Tongue (tissue), 2 donors: ENCODE measurements around the gene WDR82. TPM values are rescaled to one million over a fixed set of nuclear protein-coding genes. Genes with fewer than 3 reads are reported as not detected.

Experiments
- DNase-seq: peaks from one replicate; pipeline ENCODE4 v3.0.0-alpha.2; 2015
- total RNA-seq: library from RNA; depleted of rRNA; stranded (reverse); fragments of >200 nt; gene quantifications from one replicate; pipeline ENCODE4 v1.2.3, GENCODE V29; 2014

WDR82 gene
- total RNA-seq, 1 donor from 2014 or later, result 95.1 TPM

- DNase-seq, result no peak
Measured at GRCh38 chr3:52306978-52307377, 28.5 kb upstream of the WDR82 start.

GRCh38 chr3:52305926-52306325 is 27.5 kb upstream of the WDR82 start:
- DNase-seq, result no peak

GRCh38 chr3:52303811-52304210 is 25.4 kb upstream of the WDR82 start:
- no peak for DNase-seq

- DNase-seq, result no peak
Measured at GRCh38 chr3:52302426-52303145, 24.1 kb upstream of the WDR82 start.

- peak; percentile 59 for DNase-seq
Measured at GRCh38 chr3:52299879-52300611, 21.6 kb upstream of the WDR82 start.

GRCh38 chr3:52299247-52299878 is 20.9 kb upstream of the WDR82 start:
- DNase-seq, result no peak

GRCh38 chr3:52298149-52299098 is 20.0 kb upstream of the WDR82 start:
- DNase-seq, result peak; percentile 59

- DNase-seq, result no peak
Measured at GRCh38 chr3:52297242-52298148, 19.0 kb upstream of the WDR82 start.

GRCh38 chr3:52295671-52296208 is 17.3 kb upstream of the WDR82 start:
- DNase-seq, result no peak

GRCh38 chr3:52294320-52295150 is 16.1 kb upstream of the WDR82 start:
- no peak for DNase-seq

- no peak for DNase-seq
Measured at GRCh38 chr3:52293491-52294319, 15.3 kb upstream of the WDR82 start.

GRCh38 chr3:52292247-52293065 is 14.0 kb upstream of the WDR82 start:
- no peak for DNase-seq

- no peak for DNase-seq
Measured at GRCh38 chr3:52291508-52292181, 13.2 kb upstream of the WDR82 start.

- DNase-seq, result no peak
Measured at GRCh38 chr3:52290596-52291507, 12.4 kb upstream of the WDR82 start.

- DNase-seq, result no peak
Measured at GRCh38 chr3:52289747-52290595, 11.5 kb upstream of the WDR82 start.
